B cell (primary cell): ENCODE measurements around the gene WDR27.

Experiments used
- EZH2 ChIP-seq: IDR thresholded peaks from 2 replicates; pipeline ENCODE4 v1.6.1; 2012; ENCODE audit warnings: borderline replicate concordance, low read depth, mild to moderate bottlenecking, moderate library complexity, low read length; ENCODE audit not compliant: insufficient read depth, poor library complexity, severe bottlenecking
- TF ChIP-seq, protein P1 (sequence below): fragments of 200-600 bp; IDR thresholded peaks from one replicate; pipeline ENCODE4 v1.8.0; 2022; ENCODE audit warnings: antibody characterized with exemption, mild to moderate bottlenecking

DNA sequence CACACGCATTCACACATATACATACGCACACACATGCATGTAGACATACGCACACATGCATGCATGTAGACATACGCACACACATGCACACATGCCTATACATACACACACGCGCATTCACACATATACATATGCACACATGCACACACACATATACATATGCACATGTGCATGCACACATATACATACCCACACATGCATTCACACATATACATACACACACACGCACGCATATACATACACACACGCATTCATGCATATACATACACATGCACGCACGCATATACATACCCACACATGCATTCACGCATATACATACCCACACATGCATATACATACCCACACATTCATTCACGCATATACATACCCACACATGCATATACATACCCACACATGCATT, 80.5 kb downstream of the WDR27 start:
- TF ChIP-seq, protein P1, sequence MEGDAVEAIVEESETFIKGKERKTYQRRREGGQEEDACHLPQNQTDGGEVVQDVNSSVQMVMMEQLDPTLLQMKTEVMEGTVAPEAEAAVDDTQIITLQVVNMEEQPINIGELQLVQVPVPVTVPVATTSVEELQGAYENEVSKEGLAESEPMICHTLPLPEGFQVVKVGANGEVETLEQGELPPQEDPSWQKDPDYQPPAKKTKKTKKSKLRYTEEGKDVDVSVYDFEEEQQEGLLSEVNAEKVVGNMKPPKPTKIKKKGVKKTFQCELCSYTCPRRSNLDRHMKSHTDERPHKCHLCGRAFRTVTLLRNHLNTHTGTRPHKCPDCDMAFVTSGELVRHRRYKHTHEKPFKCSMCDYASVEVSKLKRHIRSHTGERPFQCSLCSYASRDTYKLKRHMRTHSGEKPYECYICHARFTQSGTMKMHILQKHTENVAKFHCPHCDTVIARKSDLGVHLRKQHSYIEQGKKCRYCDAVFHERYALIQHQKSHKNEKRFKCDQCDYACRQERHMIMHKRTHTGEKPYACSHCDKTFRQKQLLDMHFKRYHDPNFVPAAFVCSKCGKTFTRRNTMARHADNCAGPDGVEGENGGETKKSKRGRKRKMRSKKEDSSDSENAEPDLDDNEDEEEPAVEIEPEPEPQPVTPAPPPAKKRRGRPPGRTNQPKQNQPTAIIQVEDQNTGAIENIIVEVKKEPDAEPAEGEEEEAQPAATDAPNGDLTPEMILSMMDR = no peak
- no peak for TF ChIP-seq EZH2
